AG04450 (cell line): ENCODE data around the gene HDAC2. TPM values are rescaled to one million over a fixed set of nuclear protein-coding genes. Genes with fewer than 3 reads are reported as not detected.

Experiments
- CTCF ChIA-PET: fragments of 300-600, 350-600 bp; formaldehyde crosslinking; extraction: SDS; loops from one replicate; lab custom pipeline; 2022; ENCODE audit warnings: antibody characterized with exemption, inconsistent platforms; lab: Charles Lee
- POLR2A ChIA-PET: fragments of 350-600 bp; formaldehyde crosslinking; extraction: SDS; loops from one replicate; lab custom pipeline; 2021; ENCODE audit warnings: antibody characterized with exemption, inconsistent platforms; lab: Yijun Ruan, JAX
- DNase-seq: peaks from one replicate; pipeline ENCODE4 v3.0.0-alpha.2; 2011; ENCODE audit warnings: low read depth, low spot score
- H3K27ac ChIP-seq: one replicate; pipeline ENCODE4 v1.5.1; 2012; ENCODE audit warnings: low read depth, low read length, control low read depth
- H3K27me3 ChIP-seq: one replicate; pipeline ENCODE4 v1.6.0; 2012; ENCODE audit warnings: low read length; ENCODE audit not compliant: control insufficient read depth, insufficient read depth
- H3K4me3 ChIP-seq: 2 replicates; pipeline ENCODE4 v1.5.1; 2011; ENCODE audit warnings: mild to moderate bottlenecking, low read depth, low read length, control low read depth
- H3K9me3 ChIP-seq: 2 replicates; pipeline ENCODE4 v1.5.1; 2012; ENCODE audit warnings: low read length; ENCODE audit not compliant: control insufficient read depth, insufficient read depth
- polyA plus RNA-seq: library from polyadenylated mRNA; depleted of rRNA; stranded (reverse); fragments of >200 nt; gene quantifications from 2 replicates; pipeline ENCODE4 v1.2.3, GENCODE V29; 2011
- TF ChIP-seq, protein P1 (sequence below): IDR thresholded peaks from 2 replicates; pipeline ENCODE4 v1.5.1; 2011; ENCODE audit warnings: low read depth, low read length, control low read depth, inconsistent platforms

Gene HDAC2
- polyA plus RNA-seq, 1 experiment, result 242 TPM

DNA sequence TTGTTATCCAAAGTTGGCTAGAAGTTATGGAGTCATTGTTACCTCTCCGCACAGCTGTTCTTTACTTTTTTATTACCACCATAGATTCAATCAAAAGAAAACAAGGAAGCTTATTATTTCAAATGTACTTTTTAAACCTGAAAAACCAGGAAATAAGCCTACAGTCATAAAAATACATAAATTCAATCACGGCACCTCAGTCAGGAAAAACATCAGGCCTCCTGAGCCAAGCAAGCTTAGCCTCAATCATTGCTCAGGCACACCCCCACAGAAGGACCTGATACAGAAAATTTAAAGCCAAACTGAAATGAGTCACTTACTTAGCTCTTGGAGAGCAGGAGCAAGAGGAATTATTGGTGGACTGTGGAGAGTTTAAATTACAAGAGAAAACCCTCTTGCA, 69.5 kb downstream of the HDAC2 start:
- H3K27ac ChIP-seq, result no peak overlapping the region
- ChIA-PET CTCF (interaction anchor here (1.2 kb wide), 1 partner anchor 22 kb away, joined by 4 read pairs; no protein-coding TSS in a partner anchor), POLR2A (no interaction called here)
- peaks cover 7% of the 10 kb centered on the region for H3K9me3 ChIP-seq
- H3K4me3 ChIP-seq, result no peak overlapping the region
- H3K27me3 ChIP-seq, result no peaks in the 10 kb centered on the region
- TF ChIP-seq, protein P1, sequence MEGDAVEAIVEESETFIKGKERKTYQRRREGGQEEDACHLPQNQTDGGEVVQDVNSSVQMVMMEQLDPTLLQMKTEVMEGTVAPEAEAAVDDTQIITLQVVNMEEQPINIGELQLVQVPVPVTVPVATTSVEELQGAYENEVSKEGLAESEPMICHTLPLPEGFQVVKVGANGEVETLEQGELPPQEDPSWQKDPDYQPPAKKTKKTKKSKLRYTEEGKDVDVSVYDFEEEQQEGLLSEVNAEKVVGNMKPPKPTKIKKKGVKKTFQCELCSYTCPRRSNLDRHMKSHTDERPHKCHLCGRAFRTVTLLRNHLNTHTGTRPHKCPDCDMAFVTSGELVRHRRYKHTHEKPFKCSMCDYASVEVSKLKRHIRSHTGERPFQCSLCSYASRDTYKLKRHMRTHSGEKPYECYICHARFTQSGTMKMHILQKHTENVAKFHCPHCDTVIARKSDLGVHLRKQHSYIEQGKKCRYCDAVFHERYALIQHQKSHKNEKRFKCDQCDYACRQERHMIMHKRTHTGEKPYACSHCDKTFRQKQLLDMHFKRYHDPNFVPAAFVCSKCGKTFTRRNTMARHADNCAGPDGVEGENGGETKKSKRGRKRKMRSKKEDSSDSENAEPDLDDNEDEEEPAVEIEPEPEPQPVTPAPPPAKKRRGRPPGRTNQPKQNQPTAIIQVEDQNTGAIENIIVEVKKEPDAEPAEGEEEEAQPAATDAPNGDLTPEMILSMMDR, result no peak
- DNase-seq, result no peak

DNA sequence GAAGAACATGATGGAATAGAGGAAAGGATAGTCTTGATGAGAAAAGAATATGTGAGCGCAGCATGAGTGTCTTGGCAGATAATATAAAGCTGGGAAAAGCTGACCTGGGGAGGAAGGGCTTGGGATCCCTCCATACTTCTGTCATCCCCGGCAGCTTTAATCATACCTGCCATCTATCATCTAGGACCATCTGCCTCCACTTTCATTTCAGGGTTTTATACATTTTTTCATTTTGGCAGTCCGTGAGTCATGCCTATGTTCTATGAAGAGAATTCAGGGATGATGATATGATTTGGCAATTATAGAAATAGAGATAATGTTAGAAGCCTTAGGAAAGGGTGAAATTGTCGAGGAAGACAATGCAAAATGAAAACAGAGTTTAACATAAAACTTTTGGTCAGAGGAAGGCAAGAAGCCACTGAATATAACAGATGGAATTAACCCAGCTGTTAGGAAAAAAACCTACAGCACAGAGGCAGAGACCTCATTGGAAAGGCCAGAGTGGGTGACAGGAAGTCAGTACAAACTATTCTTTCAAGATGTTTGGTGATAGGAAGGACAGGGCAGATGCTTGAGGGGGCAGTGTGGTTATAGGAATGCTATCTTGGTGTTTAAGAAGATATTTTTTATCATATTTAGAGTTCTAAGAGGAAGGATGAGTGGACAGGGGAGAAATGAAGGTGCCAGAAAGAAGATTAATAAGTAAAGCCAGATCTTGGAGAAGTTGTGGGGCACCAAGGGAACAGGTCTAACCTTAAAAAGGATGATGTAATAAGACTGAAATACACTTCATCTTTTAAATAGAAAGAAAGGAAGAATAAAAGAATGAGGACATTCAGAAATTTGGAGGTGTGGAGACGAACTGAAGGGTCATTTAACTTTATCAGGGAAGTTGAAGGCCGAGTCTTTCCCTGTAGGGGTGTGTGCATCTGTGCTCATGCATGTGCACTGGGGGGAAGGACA, 76.0 kb downstream of the HDAC2 start:
- Histone ChIP-seq H3K27ac (no peak overlapping the region), H3K27me3 (no peaks in the 10 kb centered on the region), H3K9me3 (peaks cover 5% of the 10 kb centered on the region; the same call in 1 of the 2 replicates), H3K4me3 (no peak overlapping the region)
- TF ChIP-seq, protein P1, result no peak
- no peak for DNase-seq
- ChIA-PET CTCF (no interaction called here), POLR2A (no interaction called here)

DNA sequence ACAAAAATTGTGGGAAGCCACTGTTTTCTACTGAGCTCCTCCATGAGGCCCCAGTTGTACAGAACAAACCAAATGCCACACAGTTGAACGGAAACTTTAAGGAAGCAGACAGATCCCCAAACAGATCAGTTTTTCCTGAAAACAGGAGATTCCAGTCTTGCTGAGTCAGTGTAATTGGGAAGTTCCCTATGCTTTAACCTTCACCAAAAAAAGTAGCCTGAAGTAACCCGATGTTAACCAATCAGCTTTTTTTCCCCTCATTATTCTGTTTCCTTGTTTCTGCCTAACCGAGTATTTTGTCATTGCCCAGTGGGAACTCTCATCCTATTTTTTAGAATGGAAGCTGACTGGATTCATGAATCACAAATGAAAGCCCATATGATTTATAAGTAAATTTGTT, 77.1 kb downstream of the HDAC2 start:
- CTCF ChIA-PET, result no interaction called here
- POLR2A ChIA-PET, result no interaction called here
- TF ChIP-seq, protein P1, result no peak
- no peak for DNase-seq
- Histone ChIP-seq H3K4me3 (no peak overlapping the region), H3K27ac (peak overlapping the region; percentile 34), H3K9me3 (peaks cover 5% of the 10 kb centered on the region; the same call in 1 of the 2 replicates), H3K27me3 (no peaks in the 10 kb centered on the region)

DNA sequence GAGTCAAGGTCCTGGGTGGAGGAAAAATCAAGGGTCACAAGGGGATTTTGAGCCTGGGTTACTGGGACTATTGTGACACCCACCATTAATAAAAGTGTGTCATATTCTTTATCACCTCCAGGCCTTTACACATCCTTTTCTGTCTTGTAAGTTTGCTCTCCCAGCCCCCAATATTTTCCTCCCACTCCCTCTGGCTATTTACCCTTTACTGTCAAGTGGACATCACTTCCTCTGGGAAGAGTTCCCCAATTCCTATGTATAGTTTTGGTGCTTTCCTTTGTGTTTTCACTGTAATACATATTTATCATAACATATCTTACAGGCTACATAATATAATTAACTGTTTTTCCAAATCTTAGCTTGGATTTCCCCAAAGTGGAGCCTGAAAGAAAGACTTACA, 77.5 kb downstream of the HDAC2 start:
- POLR2A ChIA-PET, result no interaction called here
- peak overlapping the region; percentile 34 for H3K27ac ChIP-seq
- CTCF ChIA-PET, result no interaction called here
- TF ChIP-seq, protein P1, result no peak
- H3K27me3 ChIP-seq, result no peaks in the 10 kb centered on the region
- no peak for DNase-seq
- peaks cover 5% of the 10 kb centered on the region; the same call in 1 of the 2 replicates for H3K9me3 ChIP-seq
- H3K4me3 ChIP-seq, result no peak overlapping the region

DNA sequence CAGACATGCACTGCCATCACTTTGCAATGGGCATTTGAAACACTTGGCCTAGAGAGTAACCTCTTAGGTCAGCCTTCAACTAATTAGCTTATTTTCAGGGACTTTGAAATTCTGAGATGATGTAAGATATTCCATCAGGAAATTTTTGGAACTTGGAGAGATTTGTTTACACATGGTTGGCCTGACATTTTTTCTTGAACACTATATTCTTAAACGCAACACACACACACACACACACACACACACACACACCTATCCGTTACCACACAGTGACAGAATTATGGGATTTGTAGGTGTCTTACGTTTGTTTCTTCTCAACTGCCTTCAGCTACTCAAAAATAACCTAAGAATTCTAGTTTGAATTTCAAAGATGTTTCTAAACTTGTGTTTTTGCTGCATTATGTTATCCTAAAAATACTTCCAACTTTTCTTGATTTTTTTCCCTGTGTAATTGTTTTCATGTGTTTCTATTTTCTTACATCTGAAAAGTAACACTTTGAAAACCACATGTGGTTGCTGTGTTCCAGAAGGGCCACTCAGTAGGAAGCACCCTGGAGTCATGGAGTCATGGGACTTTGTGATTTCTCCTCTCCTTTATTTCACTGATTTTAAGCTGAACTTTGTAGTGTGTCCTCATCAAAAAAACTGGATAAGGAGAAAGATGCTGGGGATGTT, 81.9 kb downstream of the HDAC2 start:
- TF ChIP-seq, protein P1, result no peak
- Histone ChIP-seq H3K9me3 (no peaks in the 10 kb centered on the region), H3K4me3 (no peak overlapping the region), H3K27ac (no peak overlapping the region), H3K27me3 (no peaks in the 10 kb centered on the region)
- POLR2A ChIA-PET, result no interaction called here
- CTCF ChIA-PET, result interaction anchor here (0.7 to 2.9 kb wide), 4 partner anchors 10 to 34 kb away, joined by 3 to 13 read pairs (median 4); no protein-coding TSS in a partner anchor
- no peak for DNase-seq
